Fibroblast of upper back skin (primary cell): Measurements from ENCODE around the gene SFXN1.
"Not testable (repeated sequence)": the region's sequence is repeated elsewhere in the genome, so short reads cannot be mapped to it uniquely, and the experiment has no call there.

Source experiments
- DNase-seq: peaks from one replicate; pipeline ENCODE4 v3.0.0-alpha.2; 2013

SFXN1 gene

DNA sequence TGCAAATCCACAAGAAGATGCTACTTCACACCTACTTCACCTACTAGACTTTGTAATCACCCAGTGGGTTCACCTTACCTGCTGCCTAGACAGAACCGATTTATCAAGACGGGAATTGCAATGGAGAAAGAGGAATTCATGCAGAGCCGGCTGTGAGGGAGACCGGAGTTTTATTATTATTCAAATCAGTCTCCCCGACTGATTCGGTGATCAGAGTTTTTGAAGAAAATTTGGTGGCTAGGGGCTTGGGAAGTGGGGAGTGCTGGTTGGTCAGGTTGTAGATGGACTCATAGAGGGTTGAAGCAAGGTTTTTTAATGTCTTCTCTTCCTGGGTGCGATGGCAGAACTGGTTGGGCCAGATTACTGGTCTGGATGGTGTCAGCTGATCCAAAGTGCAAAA, 23.4 kb downstream of the SFXN1 start:
- DNase-seq: no peak

DNA sequence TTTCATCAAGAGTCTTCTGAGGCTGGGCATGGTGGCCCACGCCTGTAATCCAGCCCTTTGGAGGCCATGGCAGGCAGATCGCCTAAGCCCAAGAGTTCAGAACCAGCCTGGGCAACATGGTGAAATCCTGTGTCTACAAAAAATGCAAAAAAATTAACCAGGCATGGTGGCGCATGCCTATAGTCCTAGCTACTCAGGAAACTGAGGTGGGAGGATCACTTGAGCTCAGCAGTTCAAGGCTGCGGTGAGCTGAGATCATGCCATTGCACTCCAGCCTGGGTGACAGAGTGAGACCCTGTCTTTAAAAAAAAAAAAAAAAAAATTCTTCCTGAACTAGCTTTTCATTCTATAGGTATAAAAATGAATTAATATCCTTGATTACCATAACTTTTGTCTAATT, 29.3 kb downstream of the SFXN1 start:
- DNase-seq: not testable (repeated sequence)

DNA sequence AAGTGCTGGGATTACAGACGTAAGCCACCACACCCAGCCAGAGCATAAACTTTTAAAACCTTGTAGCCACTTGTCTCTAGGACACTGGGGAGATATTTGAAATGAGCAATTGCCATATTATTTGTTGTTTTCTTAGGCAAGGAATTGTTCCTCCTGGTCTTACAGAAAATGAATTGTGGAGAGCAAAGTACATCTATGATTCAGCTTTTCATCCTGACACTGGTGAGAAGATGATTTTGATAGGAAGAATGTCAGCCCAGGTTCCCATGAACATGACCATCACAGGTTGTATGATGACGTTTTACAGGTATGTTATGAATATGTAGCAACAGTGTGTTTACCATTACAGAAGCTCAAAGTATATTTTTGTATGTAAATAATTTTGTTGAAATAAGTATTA, 30.5 kb downstream of the SFXN1 start:
- no peak for DNase-seq

DNA sequence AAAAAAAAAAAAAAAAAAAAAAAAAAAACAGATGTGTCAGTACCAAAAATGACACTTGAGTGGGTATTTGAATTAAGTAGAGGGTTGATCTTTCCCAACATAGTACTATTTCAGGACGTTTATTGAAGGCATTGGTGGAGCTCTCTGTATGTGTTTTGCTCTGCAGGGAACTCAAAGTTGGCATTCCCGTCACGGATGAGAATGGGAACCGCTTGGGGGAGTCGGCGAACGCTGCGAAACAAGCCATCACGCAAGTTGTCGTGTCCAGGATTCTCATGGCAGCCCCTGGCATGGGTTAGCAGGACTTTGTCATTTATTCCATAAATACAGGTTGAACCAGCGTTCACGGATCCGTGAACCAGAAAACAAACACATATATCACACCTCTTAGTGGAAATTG, 34.9 kb downstream of the SFXN1 start:
- no peak for DNase-seq

DNA sequence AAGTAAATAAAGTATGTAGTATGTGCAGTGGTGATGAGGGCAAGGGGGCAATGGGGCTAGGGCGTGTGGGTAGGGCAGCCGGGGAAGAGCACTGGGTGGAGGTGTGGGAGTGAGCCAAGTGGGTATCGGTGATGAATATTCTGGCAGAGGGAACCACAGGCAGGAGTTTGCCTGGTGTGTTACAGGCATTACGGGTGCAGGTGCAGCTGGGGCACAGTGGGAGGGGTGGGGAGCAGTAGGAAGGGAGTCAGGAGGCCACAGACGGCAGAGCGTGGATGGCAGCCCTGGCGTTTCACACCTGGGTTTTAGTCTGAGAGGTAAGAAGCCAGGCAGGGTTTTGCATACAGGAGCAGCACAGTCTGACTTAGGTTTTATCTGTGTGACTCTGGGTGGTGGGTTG, 35.4 kb downstream of the SFXN1 start:
- no peak for DNase-seq

DNA sequence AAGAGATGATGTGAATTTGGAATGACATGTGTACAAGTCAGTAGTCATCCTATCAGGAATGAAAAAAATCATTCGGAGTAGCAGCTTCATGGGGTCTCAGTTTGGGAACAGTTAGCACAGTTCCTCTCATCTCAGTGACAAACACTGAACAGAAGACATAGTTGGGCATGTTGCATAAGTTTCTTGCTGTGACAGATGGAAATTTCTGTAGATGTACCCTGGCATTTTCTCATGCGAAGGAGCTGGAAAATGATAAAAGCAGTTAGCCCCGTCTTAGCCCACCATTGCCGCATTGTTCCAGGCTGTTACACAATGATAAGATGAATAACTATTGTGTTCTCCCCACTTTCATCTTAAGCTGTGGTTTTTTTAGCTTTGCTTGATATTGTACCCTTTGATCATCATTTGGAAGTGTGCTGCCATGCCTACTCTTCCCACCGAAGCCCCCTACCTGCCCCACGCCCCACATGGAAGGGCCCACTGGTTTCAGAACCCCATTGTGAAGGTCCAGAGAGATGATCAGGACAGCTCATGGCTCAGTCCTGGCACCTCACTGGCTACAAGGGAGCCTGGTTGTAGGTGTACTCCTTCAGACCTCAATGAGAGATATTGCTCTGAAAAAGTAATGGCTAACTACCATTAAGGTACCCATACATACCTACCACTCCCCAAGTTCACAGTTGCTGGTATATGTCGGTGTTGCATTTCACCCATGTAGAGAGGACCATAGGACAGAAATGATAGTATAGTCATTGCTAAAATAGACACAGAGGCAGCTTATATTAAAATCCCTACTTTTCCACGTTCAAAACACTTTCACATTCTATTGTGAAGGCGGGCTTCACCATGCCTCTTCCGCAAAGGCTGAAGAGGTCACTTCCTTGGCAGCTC, 38.8 kb downstream of the SFXN1 start:
- DNase-seq: no peak

DNA sequence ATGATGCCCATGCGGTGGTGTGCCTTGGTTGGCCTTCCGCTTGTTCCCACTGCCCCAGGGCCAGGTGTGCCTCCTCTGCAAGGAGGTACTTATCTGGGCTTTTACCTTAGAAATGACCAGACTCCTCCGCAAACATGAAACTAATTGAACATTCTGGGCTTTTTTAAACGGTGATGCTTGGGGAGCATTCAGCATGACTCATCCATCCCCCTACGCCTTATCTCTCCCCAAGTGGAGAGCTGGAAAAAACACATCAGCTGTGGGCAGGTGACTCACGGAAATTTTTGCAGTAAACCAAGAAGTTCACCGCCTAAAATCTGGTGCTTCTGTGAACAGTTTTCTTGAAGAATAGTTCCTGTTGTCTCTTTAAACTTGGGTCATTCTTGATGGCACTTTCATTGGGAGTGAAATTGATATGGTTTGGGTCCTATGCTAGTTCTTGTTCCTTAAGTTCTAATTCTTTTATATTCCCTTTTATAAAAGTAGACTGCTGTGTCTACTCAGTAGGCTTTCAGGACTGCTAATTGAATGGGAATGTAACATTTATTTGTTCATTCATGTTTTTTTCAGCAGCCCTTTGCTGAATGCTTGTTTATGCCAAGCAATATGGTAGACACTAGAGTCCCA, 39.6 kb downstream of the SFXN1 start:
- peak; percentile 64 for DNase-seq

DNA sequence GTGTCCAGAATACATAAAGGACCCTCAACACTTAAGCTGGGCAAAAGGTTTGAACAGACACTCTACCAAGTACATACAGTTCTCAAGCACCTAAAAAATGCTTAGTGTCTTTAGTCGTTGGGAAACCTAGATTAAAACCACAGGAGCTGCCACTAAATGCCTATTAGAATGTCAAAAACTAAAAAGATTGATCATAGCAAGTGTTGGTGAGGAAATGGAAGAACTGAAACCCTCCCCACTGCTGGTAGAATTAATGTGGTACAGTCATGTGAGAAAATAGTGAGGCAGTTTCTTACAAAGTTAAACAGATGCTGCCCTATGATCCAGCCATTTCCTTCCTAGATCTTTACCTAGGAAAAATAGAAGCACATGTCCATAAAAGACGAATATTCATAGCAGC, 40.6 kb downstream of the SFXN1 start:
- DNase-seq: no peak

DNA sequence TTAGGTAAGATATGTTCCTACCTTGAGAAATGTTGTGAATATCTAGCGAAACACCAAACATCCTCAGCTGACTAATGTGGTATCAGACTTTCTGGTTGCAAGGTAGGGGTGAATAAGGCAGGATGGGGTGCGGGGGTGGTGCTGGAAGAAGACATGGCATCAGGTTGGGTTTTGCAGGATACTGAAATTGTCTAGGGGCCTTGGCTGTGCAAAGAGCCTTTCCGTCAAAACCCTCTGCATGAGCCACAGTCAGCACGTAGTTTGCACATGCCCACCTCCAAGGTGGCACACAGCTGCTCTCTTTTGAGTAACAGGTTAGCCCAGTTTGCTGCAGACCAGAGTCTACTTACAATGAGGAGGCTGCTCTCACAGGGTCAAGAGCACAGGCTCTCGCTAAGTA, 42.0 kb downstream of the SFXN1 start:
- no peak for DNase-seq

DNA sequence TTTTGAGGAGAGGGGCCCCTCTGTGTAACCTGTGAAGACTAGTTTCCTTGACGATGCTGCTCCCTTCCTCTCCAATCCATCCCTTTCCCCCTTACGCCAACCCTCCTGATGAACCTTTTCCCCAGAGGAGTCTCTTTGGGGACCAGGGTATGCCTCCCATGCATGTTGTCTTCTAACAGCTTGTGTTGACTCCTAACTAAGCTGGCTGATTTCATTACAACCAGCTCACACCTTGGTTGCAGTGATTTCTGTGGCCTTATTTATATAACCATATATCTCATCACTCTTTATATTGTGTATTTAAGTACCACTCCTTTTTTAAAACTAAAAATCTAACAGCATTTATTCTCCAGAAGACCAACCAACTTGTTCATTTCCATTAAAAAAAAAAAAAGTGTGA, 42.5 kb downstream of the SFXN1 start:
- DNase-seq: no peak

DNA sequence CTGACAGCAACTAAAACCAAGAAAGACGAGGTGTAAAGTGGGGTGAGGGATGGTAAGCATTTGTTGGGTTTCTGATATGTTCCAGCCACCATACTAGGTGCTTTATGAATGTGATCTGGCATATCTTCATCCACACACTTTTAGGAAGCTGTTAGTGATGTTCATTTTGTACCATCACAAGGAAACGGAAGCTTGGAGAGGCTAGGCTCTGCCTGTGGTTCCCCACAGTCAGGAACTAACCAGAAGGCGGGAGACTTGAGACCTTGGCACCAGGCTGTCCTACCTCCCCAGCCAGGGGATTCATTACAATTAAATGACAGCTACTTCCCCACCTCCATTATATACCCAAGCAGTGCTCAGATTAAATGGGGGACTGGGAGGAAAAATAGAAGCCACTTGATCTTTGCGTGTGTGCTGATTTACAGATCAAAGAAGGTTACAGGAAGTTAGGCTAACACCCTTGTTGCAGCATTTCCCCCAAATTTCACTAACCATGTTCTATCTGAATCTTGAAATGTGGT, 43.0 kb downstream of the SFXN1 start:
- DNase-seq: no peak

DNA sequence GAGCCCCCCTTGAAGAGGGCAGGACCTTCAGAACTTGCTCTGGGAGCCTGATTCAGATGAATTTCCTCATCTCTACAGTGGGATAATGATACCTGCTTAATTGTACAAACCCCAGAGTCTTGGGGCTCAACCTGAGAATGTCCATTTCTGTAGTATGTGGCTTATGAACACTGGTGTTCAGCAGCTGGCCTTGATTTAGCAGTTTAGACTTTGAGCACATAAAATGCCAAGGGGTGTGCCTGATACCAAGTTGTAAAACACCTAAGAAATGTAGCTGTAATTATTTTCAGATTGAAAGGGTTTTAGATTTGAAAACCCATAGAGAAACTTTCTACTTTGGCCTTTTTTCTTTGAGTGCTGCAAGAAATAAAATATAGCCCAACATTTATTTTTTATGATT, 44.9 kb downstream of the SFXN1 start:
- DNase-seq: no peak

DNA sequence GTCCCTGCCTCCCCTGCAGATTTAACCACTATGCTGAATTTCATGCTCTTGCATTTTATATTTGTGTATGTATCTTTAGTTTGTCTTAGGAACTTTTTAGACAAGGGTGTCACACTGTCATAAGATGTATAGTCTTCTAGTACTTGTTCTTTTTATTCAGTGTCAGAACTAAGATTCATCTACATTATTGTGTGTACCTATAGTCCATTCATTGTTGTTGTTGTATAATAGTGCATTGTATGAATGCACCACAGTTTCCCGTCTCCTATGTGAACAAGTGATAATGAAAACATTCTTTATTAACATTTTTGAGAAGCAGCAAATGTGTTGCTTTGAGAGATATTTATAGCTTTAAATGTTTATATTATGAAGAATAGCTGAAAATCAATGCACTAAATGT, 45.9 kb downstream of the SFXN1 start:
- no peak for DNase-seq

DNA sequence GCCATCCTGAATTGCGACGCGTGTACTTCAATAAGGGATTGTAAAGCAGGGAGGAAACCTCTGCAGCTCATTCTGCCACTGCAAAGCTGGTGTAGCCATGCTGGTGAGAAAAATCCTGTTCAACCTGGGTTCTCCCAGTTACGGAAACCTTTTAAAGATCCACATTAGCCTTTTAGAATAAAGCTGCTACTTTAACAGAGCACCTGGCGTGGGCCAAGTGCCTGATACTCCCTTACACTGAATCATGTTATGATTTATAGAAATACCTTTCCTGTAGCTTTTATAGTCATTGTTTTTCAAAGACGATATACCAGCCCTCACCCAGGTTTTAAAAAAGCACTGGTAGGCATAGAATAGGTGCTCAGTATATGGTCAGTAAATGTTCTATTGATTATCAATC, 48.3 kb downstream of the SFXN1 start:
- DNase-seq: no peak

DNA sequence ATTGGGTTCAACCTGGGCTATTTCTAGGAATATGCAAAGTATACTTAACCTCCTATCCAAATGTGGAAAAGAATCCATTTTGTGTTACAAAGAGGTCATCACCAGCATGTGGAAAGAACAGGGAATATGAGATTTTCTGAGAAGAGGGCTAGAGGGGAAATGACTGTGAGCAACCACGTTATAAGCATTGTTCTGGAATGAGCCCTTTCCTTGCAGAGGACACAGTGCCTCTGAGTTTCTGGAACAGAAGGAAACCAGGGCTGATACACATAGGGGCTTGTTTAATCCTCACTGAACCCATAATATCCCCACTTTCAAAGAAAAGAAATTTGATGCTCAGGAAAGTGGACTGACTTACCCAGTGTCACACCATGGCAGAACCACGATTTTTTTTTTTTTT, 53.0 kb downstream of the SFXN1 start:
- DNase-seq: no peak

DNA sequence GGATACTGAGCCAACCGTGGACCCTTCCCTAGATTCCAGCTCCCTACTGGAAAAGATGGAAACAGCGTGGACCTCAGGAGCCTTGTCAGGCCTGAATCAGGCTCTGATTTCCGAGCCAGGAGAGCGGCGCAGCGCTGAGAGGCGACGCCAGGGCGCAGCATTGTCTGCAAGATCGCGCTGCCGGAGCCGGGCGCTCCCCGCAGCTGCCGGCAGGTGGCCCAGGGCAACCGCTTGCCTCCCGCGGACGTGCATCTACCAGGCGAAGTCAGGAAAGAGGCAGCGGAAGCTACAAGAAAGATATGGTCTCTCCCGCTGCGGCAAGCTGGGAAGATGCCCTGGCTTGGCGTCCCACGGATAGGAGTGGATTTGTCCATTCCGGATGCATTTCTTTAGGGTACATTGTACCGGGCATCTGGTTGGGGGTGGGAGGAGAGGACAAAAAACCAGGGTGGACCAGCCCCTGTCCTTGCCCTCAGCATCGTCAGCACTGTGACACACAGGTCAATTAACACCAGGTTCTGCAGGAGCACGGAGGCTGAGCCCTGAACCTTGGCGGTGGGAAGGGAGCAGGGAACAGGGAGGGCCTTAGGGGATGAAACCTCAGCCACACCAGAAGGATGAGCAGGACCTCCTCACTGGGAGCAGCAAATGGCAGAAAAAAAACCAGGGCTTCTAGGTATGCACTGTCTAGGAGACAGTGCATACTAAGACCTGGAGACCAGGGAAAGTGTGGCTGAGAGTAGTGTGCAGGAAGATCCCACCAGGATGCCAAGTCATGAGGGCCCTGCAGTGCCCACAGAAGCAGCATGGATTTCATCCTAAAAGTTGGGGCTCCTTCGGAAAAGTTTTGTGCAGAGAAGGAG, 55.9 kb downstream of the SFXN1 start:
- DNase-seq: peak; percentile 78

DNA sequence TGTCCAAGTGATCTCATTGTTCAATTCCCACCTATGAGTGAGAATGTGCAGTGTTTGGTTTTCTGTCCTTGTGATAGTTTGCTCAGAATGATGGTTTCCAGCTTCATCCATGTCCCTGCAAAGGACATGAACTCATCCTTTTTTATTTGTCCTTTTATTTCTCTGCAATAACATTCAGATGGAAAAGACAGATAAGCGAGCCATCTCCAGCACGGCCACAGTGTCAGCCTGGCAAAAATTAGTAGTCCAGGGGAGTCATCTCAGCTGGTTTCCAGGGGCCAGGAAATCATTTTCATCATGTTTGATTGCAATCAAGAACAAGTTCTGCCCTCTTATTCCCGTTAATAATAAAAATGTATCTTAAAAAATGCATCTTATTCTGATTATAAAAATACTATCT, 57.0 kb downstream of the SFXN1 start:
- DNase-seq: not testable (repeated sequence)

DNA sequence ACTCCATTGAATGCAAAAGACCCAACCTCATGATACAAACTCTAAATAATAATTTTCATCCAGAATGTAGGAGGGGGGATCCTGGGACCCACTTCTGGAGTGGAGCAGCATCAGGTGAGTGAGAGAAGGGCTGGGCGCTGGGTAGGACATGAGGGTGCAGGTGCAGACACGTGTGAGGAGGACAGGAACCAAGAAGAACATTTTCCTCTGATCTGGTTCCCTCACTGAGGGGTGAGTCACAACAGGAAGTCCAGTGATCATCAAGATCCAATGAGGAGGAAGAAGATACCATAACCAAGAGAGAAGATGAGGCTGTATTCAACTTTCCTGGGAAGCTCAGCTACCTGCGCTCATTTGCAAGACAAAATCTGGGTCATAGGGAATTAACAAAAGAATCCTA, 57.4 kb downstream of the SFXN1 start:
- no peak for DNase-seq

DNA sequence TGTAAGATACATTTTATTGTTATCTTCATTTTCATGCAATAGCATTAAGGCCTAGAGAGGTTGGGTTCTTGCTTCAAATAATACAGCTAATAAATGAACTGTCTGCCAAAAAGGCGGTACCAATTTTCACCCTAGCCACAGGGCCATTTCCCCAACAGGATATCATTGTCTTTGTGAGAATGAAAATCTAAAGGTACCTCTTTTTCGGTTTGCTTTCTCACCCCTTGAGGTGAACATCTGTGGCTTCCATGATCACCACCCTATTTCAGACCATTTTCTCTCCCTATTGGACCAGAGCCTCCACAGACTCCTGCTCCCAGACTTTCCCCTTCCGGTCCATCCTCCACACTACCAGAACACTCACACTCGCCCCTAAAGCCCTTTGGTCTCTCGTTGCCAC, 60.2 kb downstream of the SFXN1 start:
- no peak for DNase-seq

DNA sequence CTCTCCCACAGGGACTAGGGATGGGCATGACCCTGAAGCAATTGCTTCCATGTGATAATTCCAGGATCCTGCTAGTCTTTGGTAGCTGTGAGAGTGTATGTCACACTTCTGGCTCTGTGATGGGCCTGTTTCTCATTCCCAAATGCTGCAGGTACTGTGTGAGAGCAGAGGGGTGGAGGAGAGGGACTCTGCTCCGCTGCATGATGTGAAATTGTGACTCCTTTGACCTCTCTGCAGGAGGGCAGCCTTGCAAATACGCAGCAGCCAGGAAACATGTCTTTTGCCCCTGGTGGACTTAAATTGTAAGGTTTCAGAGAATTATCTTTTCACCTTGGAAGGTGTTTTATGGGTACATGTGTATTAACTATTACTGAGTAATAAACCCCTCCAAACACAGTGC, 61.6 kb downstream of the SFXN1 start:
- DNase-seq: no peak

DNA sequence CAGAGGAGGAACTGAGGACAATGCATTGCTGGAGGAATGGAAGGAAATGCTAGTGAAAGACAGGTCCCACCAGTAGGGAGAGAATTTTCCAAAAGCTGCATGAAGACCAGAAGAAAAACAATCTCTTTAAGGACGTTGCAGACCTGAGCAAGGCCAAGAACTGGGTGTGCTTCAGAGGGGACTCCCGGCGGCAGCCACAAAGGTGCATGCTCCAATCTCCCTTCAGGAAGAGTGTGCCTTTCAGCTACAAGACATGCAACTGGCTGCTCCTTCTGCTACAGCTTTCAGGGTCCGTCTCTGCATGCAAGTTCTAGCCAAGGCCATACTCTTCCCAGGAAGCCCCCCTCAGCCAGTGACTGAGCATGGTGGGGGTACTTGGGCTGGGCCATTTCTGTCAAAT, 62.9 kb downstream of the SFXN1 start:
- DNase-seq: no peak

DNA sequence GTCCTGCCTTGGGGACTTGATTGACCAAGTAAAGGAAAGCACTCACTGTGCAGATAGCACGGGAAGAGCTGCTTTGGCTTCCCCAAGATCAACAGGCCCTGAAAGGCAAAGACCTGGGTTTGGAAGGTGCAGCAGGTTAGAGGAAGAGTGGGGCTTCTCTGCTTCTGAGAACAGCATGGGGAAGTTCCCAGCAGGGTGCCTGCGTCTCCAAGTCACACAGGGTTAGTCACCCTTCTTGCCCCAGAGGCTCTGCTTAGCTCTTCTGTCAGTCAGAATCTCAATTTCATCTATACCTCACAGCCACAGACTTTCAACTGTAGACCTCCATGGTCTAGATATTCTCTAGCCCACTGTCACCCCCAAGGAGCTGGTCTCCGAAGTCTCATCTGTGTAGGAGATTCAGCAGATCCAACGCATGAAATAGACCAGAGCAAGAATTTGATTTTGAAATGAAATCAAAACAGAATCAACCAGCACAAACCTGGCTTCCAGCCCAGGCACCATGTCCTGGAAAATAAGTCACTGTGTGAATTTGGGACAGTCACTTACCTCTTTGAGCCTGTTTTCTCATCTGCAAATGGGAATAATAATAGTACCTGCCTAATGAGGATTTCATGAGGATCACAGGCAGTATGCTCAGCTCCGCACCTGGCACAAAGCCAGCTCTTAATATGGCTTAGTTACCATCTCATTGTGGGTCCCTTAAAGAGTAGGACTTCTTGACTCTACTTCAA, 64.0 kb downstream of the SFXN1 start:
- DNase-seq: no peak

DNA sequence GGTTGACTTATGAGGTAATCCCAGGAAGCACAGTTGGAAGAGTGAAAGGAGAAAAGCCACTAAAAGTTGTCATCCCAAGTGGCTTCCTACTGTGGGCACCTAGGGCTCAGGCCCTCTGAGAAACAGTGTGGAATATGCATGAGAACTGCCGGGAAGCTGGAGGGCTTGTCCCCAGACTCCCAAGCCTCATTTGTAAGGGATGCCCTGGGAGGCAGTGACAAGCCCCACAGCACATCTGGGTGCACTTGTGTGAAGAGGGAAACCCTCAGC, 64.5 kb downstream of the SFXN1 start:
- no peak for DNase-seq
